Hepatocyte (in vitro differentiated cells): ENCODE measurements around the gene TM2D3. TPM values are rescaled to one million over a fixed set of nuclear protein-coding genes. Genes with fewer than 3 reads are reported as not detected.

Source experiments
- DNase-seq: peaks from one replicate; pipeline ENCODE4 v3.0.0-alpha.2; 2016; ENCODE audit warnings: low spot score
- H2AFZ ChIP-seq: fragments of 200-600 bp; sonication (generic); 2 replicates; pipeline ENCODE4 v1.6.0; 2016; ENCODE audit warnings: antibody characterized with exemption, mild to moderate bottlenecking
- H3K27ac ChIP-seq: fragments of 200-600 bp; sonication (generic); 2 replicates; pipeline ENCODE4 v1.5.1; 2016; ENCODE audit warnings: mild to moderate bottlenecking
- H3K27me3 ChIP-seq: fragments of 200-600 bp; sonication (generic); 2 replicates; pipeline ENCODE4 v1.6.1; 2016
- H3K36me3 ChIP-seq: fragments of 200-600 bp; sonication (generic); replicated peaks from 2 replicates; pipeline ENCODE4 v1.5.1; 2016; ENCODE audit warnings: low read depth; ENCODE audit not compliant: insufficient read depth
- H3K4me1 ChIP-seq: fragments of 200-600 bp; sonication (generic); 2 replicates; pipeline ENCODE4 v1.5.1; 2016; ENCODE audit warnings: mild to moderate bottlenecking, moderate library complexity; ENCODE audit not compliant: insufficient read depth
- H3K4me2 ChIP-seq: fragments of 200-600 bp; sonication (generic); 2 replicates; pipeline ENCODE4 v1.6.0; 2016
- H3K4me3 ChIP-seq: fragments of 200-600 bp; sonication (generic); 2 replicates; pipeline ENCODE4 v1.5.1; 2016; ENCODE audit warnings: mild to moderate bottlenecking
- H3K79me2 ChIP-seq: fragments of 200-600 bp; sonication (generic); 2 replicates; pipeline ENCODE4 v1.6.0; 2017; ENCODE audit warnings: mild to moderate bottlenecking
- H3K9me2 ChIP-seq: fragments of 200-600 bp; sonication (generic); replicated peaks from 2 replicates; pipeline ENCODE4 v1.6.0; 2017; ENCODE audit warnings: mild to moderate bottlenecking; ENCODE audit not compliant: insufficient read depth
- H3K9me3 ChIP-seq: fragments of 200-600 bp; sonication (generic); 2 replicates; pipeline ENCODE4 v1.5.1; 2016; ENCODE audit warnings: low read depth, mild to moderate bottlenecking
- H4K20me1 ChIP-seq: fragments of 200-600 bp; sonication (generic); 2 replicates; pipeline ENCODE4 v1.6.0; 2016; ENCODE audit warnings: mild to moderate bottlenecking; ENCODE audit not compliant: insufficient read depth, poor library complexity, severe bottlenecking
- EZH2 ChIP-seq: fragments of 200-600 bp; sonication (generic); IDR thresholded peaks from 2 replicates; pipeline ENCODE4 v1.6.1; 2016; ENCODE audit warnings: antibody characterized with exemption, mild to moderate bottlenecking, borderline replicate concordance
- EZH2phosphoT487 ChIP-seq: fragments of 200-600 bp; sonication (generic); IDR thresholded peaks from one replicate; pipeline ENCODE4 v1.6.1; 2018; ENCODE audit warnings: antibody characterized with exemption, mild to moderate bottlenecking, low read depth, moderate library complexity; ENCODE audit not compliant: unreplicated experiment, severe bottlenecking
- WGBS: methylation state at CpG from one replicate; pipeline ENCODE4 v1.1.6; 2016; ENCODE audit warnings: low lambda C conversion rate; ENCODE audit errors: missing lambda C conversion rate; 5-methylcytosine and 5-hydroxymethylcytosine counted together
- polyA plus RNA-seq: library from polyadenylated mRNA; unstranded; fragments of >200 nt; fragmentation: Nextera tagmentation; extraction: Ambion mirVana; gene quantifications from 2 replicates; pipeline ENCODE4 v1.2.1, GENCODE V29; 2016
- total RNA-seq: library from RNA; depleted of rRNA; stranded (reverse); fragments of >200 nt; gene quantifications from 2 replicates; pipeline ENCODE4 v1.2.3, GENCODE V29; 2014
- TF ChIP-seq, protein P1 (sequence below): fragments of 200-600 bp; sonication (generic); IDR thresholded peaks from 2 replicates; pipeline ENCODE4 v1.5.1; 2016; ENCODE audit warnings: antibody characterized with exemption, mild to moderate bottlenecking; ENCODE audit not compliant: poor library complexity

The TM2D3 gene
- total and polyA plus RNA-seq, 2 experiments from 2014 or later, result 41.9 to 55.7 TPM

DNA sequence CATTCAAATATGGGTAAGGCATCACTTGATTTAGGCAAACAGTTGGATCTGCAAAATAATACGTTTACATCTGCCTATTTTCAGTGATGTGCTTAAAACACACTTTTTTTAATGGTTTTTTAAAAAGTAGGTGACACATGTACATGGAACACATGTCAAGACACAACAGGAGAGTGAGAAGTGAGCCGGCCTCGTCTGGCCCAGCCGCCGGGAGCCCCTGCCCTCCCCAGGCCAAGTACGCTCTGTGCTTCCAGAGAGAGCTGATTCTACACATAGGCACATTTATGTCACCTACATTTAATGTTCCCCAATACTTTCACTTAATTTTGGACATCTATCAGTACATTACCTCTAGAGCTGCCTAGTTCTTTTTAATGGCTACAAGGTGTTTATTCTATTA lies 3.8 kb downstream of the TM2D3 start:
- H4K20me1 ChIP-seq, result no peaks in the 10 kb centered on the region
- no peak overlapping the region for H2AFZ ChIP-seq
- H3K4me1 ChIP-seq, result peaks cover 17% of the 10 kb centered on the region
- H3K27me3 ChIP-seq, result no peaks in the 10 kb centered on the region
- H3K4me2 ChIP-seq, result no peak overlapping the region
- H3K9me3 ChIP-seq, result no peaks in the 10 kb centered on the region
- no peak for TF ChIP-seq EZH2phosphoT487
- TF ChIP-seq EZH2, result no peak
- TF ChIP-seq, protein P1, sequence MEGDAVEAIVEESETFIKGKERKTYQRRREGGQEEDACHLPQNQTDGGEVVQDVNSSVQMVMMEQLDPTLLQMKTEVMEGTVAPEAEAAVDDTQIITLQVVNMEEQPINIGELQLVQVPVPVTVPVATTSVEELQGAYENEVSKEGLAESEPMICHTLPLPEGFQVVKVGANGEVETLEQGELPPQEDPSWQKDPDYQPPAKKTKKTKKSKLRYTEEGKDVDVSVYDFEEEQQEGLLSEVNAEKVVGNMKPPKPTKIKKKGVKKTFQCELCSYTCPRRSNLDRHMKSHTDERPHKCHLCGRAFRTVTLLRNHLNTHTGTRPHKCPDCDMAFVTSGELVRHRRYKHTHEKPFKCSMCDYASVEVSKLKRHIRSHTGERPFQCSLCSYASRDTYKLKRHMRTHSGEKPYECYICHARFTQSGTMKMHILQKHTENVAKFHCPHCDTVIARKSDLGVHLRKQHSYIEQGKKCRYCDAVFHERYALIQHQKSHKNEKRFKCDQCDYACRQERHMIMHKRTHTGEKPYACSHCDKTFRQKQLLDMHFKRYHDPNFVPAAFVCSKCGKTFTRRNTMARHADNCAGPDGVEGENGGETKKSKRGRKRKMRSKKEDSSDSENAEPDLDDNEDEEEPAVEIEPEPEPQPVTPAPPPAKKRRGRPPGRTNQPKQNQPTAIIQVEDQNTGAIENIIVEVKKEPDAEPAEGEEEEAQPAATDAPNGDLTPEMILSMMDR, result no peak
- DNase-seq, result no peak
- no peak overlapping the region for H3K27ac ChIP-seq
- whole genome bisulfite sequencing, result 95% methylated on average over 6 of the region's 6 CpGs
- peaks cover 3% of the 10 kb centered on the region for H3K36me3 ChIP-seq
- H3K4me3 ChIP-seq, result no peak overlapping the region
- H3K79me2 ChIP-seq, result peaks cover 55% of the 10 kb centered on the region
- H3K9me2 ChIP-seq, result no peaks in the 10 kb centered on the region

DNA sequence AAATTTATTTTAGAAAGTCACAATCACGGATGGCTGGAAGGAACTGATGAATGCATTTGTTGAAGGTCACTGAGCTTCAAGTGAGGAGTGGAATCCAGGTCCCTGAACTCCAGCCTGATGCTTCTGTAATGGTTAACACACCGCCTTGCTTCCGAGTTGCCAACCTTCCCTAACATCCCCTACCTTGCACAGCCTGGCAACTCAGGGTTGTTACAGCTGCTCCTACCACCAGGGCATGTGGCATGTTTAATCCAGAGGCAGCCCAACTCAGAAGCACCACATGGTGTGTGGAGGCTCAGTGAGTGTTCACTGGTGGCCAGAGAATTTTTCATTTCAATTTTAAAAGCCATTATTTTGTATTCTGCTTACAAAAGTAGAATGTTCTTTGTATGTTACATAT lies 4.9 kb downstream of the TM2D3 start:
- H3K79me2 ChIP-seq, result peaks cover 51% of the 10 kb centered on the region
- no peak overlapping the region for H3K4me3 ChIP-seq
- H2AFZ ChIP-seq, result no peak overlapping the region
- peaks cover 12% of the 10 kb centered on the region for H3K4me1 ChIP-seq
- no peaks in the 10 kb centered on the region for H3K27me3 ChIP-seq
- no peak overlapping the region for H3K27ac ChIP-seq
- H4K20me1 ChIP-seq, result no peaks in the 10 kb centered on the region
- H3K9me2 ChIP-seq, result no peaks in the 10 kb centered on the region
- no peaks in the 10 kb centered on the region for H3K9me3 ChIP-seq
- no peak for DNase-seq
- 91% methylated on average over 3 of the region's 3 CpGs for WGBS
- peaks cover 3% of the 10 kb centered on the region for H3K36me3 ChIP-seq
- TF ChIP-seq, protein P1, result no peak
- TF ChIP-seq EZH2phosphoT487, result no peak
- no peak for TF ChIP-seq EZH2
- no peak overlapping the region for H3K4me2 ChIP-seq

DNA sequence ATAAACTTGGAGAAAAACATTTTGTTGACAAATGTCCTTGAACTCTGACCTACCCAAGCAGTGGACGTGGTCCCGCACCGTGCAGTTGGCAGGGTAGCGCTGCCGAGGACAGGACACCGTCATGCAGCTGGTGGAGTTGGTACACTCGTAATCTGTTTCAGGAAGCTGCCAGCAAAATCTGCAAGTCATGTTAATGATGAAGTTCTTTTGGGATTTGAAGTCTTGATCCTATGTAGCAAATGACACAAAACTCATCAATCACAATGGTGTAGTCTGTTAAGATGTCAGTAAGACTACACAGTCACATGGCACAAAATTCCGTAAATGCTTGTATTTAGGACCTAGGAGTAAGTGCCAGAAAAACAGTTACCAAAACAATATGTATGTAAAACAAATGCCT lies 5.5 kb downstream of the TM2D3 start:
- no peak for DNase-seq
- Histone ChIP-seq H3K27ac (no peak overlapping the region), H3K9me2 (no peaks in the 10 kb centered on the region), H4K20me1 (no peaks in the 10 kb centered on the region), H2AFZ (no peak overlapping the region), H3K36me3 (peaks cover 3% of the 10 kb centered on the region), H3K27me3 (no peaks in the 10 kb centered on the region), H3K4me3 (no peak overlapping the region), H3K9me3 (no peaks in the 10 kb centered on the region), H3K4me1 (peaks cover 12% of the 10 kb centered on the region), H3K4me2 (no peak overlapping the region), H3K79me2 (peaks cover 51% of the 10 kb centered on the region)
- TF ChIP-seq EZH2phosphoT487, result no peak
- no peak for TF ChIP-seq EZH2
- TF ChIP-seq, protein P1, result no peak
- WGBS, result 94% methylated on average over 8 of the region's 8 CpGs

DNA sequence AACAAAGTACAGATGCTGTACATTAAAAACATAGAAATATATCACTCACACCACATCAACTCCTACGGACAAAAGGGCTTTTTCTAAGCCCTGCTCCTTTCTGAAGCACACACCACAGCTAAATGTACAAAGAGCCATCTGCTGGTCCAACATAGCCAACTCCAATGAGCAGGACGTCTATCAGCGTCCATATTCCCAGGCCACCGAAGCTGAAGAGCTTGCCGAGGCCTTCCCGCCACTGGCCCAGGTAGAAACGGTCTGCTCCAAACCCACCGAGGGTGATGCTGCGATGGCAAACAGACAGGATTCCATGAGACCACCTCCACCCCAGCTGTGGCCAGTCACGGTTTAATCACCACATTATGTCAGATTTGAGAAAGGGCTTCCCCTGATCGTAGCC lies 9.8 kb downstream of the TM2D3 start:
- WGBS, result 80% methylated on average over 11 of the region's 11 CpGs
- Histone ChIP-seq H3K9me3 (no peaks in the 10 kb centered on the region), H3K27ac (peak overlapping the region; percentile 8), H2AFZ (no peak overlapping the region), H3K36me3 (peaks cover 3% of the 10 kb centered on the region), H3K9me2 (no peaks in the 10 kb centered on the region), H3K4me3 (no peak overlapping the region), H3K79me2 (peaks cover 14% of the 10 kb centered on the region), H3K27me3 (no peaks in the 10 kb centered on the region), H3K4me1 (peaks cover 3% of the 10 kb centered on the region), H4K20me1 (no peaks in the 10 kb centered on the region), H3K4me2 (no peak overlapping the region)
- no peak for DNase-seq
- no peak for TF ChIP-seq EZH2phosphoT487
- TF ChIP-seq EZH2, result no peak
- TF ChIP-seq, protein P1, result no peak
